GM21515 (cell line): ENCODE results near the gene ABHD12.
A peak's percentile ranks its signal among the peaks of the same experiment; 100 is the strongest.
"Not testable (repeated sequence)": the region's sequence is repeated elsewhere in the genome, so short reads cannot be mapped to it uniquely, and the experiment has no call there.

ENCODE experiments used
- ATAC-seq: cut with Tn5 transposase; IDR thresholded peaks from one replicate; pipeline ENCODE4 v1.9.1; 2021; ENCODE audit not compliant: unreplicated experiment

Gene ABHD12

DNA sequence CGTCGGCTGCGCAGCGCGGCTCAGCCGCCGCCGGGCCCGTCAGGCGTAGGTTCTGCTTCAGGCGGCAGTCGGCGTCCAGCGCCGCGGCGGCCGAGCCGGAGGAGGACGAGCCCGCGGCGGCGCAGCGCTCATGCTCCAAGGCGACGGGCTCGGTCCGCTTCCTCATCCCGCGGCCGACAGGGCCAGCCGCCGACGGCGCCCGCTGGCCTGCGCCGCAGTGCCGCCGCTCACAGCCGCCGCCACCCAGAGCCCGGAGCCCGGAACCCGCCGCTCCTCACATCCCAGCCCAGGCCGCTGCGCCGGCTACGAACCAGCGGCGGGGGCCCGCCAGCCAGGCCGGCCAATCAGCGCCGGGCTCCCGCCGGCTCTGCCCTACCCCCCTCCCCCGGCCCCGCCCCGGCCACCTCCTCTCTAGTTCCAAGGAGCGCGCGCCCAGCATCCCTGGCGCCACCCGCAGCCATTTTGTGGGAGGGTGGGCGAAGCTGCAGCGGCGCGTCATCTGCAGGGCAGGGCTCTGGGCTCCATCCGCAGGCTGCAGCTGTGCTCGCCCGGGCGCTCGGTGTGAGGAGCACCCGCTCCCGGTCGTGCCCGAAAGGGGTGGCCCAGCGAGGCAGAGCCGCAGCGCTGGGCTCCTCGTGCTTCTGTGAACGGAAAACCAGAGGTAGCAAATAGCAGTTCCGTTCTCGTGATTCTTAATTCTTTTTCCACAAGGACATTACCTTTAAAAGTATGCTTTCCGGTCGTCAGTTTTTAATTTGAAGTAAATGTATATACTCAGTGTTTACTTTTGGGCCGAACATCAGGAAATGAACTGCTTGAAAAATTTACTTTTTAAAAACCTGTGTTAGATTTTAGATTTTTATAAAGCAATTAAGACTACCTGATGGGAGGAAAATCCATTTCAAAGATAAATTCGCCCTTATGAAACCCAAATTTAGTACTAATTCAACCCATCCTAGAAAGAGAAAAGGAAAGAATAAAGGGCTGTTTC, at the start of gene ABHD12:
Gene ABHD12 (minus strand): TSS at position 298 of the 991 bp plus-strand sequence. CDS start 132 bp downstream, at position 166.
- ATAC-seq, result peak; percentile 89

DNA sequence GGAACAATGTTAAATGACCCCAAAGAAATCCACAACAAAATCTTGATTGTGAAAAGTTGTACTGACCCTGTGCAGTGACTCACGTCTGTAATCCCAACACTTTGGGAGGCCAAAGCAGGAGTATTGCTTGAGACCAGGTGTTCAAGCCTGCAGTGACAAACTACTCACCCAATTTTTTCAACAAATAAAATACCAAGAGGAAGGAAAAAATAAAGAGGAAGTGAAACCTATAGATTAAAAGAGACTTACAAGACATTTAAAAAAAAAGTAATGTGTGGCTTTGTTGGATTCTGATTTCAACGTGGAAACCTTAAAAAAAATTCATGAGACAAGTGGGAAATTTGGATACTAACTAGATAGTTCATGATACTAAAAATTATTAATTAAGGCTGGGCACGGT, 48.7 kb upstream of the ABHD12 start:
- ATAC-seq, result no peak

DNA sequence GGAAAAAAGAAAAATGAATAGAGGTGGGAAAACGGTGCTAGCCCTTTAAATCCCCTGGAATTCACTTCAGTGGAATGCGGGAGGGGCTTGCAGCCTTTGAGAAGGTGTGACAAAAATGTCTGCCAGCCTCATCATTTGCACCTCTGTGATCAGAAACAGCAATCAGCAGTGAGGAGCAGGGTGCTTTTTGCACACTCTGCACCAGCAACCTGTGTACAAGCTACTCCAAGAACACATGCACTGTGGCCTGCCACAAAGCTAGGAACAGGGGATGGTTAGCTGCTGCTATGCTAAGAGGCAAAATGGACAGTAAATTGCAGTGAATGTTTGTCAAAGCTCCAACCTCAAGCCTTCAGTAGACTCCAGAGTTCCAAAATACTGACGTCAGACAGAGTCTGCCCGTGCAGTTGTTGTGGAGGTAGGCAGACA, 46.5 kb upstream of the ABHD12 start:
- no peak for ATAC-seq

DNA sequence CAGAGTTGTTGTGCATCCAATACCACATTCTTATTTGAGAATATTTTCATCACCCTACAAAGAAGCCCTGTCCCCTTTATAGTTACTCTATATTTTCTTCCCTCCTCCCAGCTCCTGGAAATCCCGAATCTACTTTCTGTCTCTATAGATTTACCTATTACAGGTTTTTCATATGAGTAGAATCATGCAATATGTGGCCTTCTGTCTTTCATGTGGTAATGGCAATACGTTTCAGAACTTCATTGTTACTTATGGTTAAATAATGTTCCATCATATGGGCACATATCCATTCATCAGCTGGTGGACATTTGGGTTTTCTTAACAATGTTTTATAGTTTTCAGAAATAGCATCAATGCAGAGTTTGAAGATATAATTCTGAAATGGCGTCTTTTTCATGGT, 33.9 kb upstream of the ABHD12 start:
- ATAC-seq, result no peak

DNA sequence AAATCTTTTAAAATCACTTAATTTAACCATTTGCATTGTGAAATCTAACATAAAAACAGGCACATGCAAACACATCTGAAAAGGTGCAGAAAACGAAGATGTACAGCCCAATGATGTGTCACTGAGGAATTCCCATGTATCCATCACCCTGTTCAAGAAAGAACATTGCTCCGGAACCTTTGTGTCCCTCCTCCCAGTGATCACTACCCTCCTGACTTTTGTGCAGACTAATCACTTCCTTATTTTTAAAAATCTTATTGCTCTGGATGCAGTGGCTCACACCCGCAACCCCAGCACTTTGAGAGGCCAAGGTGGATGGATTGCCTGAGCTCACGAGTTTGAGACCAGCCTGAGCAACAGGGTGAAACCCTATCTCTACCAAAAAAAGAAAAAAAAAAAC, 31.4 kb upstream of the ABHD12 start:
- no peak for ATAC-seq

DNA sequence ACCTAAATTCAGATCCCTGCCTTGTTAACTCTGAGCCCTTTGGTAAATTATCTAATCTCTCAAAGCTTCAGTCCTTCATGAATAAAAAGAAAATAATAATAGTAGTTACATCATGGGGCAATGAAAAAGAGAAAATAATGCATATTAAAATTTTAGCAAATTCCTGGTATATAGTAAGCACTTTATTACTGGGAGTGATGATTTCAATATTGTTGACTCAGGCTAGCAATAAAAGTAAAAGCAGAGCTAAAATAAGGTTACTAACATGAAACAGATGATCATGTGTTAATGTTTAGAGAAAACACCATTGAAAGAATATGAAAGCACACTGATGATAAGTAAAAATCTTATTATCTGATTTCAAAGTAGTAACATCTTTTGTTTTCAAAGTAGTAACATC, 30.5 kb upstream of the ABHD12 start:
- ATAC-seq, result no peak

DNA sequence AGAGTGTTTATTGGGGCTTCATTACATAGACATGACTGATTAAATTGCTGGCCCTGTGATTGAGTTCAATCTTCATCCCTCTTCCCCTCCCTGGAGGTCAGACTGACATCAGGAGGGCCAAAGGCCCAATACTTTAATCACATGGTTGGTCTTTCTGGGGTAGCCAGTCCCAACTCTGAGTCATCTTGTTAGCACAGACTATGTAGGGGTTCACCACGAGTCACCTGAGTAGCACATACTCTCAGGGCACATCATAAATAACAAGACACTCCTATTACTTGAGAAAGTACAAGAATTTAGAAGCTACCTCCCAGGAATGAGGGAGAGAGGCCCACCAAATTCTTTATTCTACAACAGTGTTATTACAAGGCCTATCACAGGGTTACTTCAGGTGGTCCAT, 28.1 kb upstream of the ABHD12 start:
- no peak for ATAC-seq

DNA sequence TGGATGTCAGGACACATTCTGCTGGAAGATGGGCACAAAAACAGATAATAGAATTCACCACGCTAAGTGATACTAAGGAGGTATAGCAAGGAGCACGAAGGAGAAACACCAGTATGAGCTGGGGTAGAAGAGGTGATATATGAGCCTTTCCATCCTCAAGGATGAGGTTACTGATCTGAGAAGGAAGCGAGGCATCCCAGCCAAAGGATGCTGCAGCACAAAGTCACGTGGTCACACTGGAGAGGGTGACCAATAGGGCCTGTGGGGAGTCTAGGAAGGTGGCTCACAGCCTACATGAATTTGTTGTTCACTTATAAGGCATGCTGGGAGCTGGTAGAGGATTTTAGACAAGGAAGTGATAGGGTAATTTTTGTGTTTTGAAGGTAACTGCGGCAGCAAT, 18.3 kb upstream of the ABHD12 start:
- no peak for ATAC-seq

DNA sequence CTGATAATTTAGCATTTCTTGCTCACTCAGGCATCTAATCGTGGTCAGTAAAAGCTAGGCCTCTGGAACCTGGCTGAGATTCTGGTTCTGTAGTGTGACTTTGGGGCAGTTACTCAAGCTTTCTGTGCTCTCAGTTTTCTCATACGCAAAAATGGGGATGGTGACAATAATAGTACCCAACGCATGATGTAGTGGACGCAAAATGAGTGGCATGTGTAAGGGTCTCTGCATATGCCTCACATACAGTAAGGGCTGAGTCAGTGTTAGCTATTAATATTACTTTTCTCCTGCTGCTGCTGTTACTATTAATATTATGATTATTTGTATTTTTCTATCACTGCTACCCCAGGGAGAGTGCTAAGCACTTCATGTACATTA, 17.5 kb upstream of the ABHD12 start:
- ATAC-seq, result no peak

DNA sequence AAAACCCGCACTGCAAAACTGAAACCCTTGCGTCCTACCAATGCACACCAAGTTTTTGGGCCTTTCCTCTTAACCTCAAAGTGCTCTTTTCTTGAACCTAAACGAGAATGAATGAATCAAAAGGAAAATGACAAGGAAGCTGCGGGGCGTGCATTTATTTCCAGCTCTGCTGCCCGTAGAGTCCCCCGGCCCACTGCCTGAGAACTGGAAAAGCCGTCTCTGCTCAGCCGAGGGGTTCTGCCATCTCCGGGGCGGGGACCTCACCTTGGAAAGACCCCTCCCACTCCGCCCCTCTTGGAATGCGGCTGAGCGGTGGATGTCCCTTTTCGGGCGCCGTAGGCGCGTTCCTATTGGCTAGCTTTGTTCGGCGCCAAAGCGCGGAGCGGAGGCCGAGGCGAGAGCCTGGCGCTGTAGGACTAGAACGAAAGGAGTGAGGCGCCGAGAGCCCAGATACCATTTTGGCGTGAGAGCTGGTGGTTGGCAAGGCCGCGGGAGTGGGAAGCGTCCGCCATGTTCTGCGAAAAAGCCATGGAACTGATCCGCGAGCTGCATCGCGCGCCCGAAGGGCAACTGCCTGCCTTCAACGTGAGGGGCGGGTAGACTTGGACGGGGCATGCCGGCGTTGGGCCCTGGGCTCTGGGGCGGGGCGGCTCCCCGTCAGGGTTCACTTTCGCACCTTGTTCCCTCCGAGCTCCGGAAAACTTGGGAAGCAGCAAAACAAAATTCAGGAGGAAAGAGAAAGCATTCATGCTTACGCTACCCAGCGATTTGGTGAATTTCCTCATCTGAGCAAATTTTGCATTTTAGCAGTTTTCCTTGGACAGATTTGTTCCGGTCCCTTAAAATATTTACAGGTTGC, 16.9 kb upstream of the ABHD12 start, which contains the start of gene GINS1:
Gene GINS1 (plus strand): TSS at position 363 of the 859 bp plus-strand sequence. CDS start 148 bp downstream, at position 511.
- peak; percentile 82 for ATAC-seq

DNA sequence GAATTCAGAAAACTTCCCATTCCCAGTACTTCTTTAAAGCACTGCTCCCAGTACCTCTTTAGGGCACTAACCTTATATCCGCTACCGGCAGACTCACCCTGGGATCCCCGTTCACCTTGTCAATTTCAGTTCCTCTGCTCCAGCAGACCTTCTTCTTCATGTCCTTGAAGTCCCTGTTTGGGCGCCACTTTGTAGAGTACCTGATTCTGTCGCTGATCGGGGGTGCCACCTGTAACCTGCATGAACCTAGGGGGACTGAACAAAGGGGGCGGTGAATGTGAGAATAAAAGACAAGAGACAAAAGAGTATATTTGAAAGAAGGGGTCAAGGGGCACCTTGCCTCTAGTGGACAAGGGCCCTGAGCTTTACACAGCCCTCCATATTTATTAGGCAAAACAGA, 11.9 kb upstream of the ABHD12 start:
- ATAC-seq, result no peak

DNA sequence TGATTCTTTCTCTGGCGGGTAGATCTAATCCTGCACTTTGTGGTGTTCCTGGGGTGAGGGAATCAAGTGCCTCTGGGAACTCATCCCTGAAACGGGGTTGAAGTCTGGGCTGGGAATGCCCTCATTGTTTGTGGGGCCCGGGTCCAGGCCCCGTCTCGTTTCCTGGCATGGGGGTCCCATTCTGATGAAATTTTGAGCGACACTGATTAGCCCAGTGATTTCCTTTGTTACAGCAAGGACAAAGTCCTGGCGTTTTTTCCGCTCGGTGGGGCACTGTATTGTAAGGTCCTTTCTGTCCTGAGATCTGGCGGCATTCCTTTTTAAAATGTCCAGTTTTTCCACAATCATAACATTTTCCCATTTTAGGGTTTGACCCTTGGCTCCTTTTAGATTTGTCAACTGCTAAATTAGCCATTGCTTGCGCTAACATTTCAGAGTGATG, 9.7 kb upstream of the ABHD12 start:
- ATAC-seq, result not testable (repeated sequence)

DNA sequence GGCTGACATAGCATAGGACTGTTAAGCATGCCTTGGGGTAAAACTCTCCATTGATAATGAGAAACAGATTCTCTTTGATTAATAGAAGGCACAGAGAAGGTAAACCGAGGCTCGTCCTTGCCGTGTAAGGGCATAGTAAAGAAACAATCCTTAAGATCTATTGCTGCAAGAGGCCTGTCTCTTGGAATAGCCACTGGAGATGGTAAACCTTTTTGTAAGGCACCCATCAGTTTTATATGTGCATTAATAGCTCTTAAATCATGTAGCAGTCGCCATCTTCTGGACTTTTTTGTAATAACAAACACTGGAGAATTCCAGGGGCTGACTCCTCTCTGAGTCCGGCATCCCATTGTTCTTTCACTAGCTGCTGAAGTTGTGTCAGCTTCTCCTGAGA, 8.4 kb upstream of the ABHD12 start:
- peak; percentile 66 for ATAC-seq

DNA sequence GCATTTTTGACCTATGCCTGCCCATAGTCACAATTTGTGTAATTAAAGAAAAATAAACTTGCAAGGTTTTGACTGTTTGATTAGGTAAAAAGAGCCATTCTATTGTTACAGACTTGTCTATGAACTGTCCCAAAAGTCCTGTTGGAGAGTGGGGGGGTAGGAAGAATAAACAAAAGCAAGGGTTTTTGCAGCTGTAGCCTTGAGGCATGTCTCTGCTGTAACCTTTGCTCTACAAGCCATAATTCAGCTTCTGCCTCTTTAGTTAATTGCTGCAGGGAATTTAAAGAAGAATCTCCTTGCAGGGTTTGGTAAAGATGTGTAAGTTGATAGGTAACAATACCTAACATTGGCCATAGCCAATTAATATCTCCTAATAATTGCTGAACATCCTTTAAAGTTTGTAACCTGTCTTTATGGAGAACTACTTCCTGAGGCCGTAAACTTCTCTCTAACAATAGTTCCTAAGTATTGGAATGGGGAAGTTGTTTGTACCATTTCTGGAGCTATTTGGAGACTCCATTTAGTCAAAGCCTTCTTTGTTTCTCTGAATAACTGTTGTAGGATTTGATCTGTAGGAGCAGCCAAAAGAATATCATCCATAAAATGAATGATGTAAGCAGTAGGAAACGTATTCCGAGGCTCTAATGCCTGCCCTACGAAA, 7.9 kb upstream of the ABHD12 start:
- no peak for ATAC-seq

DNA sequence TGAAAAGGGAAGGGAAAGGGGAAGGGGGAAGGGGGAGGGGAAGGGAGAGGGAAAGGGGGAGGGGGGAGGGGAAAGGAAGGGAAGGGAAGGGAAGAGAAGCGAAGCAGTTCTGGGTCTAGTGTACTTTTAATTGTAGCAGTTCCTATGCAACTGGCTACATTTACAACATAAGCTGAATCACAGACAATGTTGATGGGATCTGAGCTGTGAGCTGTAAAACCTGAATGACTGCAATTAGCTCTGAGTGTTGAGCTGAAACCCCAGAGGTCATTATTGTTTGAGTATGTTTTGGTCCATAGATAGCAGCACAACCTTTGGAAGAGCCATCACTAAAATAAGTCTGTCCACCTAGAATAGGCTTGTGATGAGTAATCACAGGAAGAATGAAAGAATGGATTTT, 7.2 kb upstream of the ABHD12 start:
- no peak for ATAC-seq

DNA sequence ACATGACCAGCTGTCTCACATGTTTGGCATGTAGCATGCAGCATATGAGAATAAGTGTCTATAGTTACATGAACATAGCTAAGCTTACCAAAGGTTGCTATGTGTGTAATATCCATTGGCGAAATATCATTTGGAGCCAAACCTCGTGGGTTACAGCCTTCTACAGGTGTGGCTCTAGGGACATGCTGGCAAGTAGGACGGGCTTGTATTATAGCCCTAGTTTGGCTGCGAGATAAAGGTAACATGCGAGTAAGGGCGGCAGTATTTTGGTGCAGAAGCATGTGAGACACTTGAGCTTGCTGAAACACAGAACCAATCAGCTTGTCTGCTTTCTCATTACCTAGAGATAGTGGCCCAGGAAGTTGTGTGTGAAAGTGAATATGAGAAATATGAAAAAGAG, 6.5 kb upstream of the ABHD12 start:
- ATAC-seq, result no peak

DNA sequence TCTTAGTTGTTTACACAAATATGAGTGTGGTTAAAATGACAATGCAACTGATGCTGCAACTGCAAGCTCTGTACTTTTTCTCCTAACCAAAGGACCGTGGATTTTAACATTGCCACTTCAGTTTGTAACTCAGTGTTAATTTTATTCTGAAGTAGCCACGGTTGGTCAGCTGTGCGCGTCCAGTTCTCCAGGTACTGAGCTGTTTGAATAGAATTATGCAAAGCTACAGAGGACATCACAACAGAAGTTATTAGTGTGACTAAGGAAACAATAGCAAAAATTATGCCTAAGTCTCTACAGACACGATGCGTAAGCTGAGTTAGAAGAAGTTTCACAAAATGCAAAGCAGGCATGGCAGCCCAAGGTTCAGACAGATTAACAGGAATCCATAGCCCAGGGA, 4.4 kb upstream of the ABHD12 start:
- ATAC-seq, result no peak

DNA sequence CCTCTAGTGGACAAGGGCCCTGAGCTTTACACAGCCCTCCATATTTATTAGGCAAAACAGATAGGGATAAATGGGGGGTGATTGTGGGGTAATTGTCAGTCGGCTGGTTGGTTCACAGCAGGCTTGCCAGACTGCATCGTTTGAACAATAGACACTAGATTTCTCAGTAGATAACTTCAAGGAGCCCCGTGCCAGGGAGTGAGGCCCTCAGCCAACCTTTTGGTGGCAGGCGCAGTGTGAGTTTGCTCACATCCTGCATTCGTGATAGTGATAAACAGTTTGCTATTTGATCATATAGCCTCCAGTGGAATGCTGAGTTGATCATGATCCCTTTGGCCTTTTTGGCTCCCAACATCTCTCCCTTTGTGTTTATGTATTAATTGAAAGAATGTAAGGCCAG, 3.6 kb upstream of the ABHD12 start:
- ATAC-seq, result no peak

DNA sequence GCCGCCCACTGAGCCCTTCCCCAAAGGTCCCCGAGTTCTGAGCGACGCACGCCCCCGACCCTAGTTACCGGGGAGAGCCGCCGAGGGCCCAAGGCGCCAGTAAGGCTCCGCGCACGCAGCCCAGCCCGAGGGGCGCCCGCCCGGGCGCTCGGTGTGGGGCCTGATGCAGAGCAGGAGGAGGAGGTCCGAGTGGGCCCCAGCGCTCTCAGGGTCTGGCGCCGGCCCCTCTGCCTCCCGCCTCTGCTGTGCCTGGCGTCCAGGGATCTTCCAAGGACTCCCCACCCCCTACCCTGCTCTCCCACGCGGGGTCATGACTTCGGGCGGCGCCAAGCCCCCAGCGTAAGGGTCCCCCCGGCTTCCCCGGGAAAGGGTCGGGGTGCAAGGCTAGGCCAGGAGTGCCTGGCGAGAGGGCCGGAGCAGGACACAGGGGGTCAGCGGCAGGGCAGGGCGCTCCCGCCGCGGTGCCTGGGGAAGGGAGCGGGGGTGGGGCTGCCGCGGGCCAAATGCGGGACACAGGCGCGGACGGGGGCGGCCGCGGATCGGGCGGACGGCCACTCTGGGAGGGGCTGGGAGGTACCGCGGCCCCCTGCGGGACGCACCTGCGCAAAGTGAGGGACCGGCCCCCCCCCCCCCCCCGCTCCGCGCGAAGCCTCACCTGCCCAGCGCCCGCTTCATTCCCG, 637 bp downstream of the ABHD12 start:
- ATAC-seq, result peak; percentile 35

DNA sequence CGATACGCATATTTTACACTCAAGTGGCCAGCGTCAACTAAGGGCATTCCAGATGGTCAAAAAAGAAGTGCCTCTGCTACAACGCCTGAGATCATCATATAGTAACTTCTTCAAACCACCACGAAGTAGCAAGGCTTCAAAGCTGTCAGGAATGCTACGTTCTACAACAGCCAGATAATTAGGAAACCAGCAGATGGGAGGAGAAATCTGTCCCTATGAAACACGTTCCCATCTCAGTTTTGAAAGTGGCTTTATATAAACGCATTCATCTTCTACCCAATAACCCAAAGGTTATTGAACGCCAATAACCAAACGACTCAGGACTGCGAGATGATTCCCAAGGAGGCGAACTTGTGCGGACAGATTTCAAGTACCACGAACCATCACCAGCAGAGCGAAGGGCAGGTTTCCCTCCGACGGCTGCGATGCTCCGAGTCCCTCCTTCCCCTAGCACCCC, 1.2 kb downstream of the ABHD12 start:
- no peak for ATAC-seq
